HEK293 (cell line): ENCODE data around the gene RUSF1.
"Not testable (repeated sequence)": the region's sequence is repeated elsewhere in the genome, so short reads cannot be mapped to it uniquely, and the experiment has no call there.

Experiments
- CTCF ChIA-PET: fragments of 350-600 bp; formaldehyde crosslinking; extraction: SDS; loops from one replicate; lab custom pipeline; 2021; ENCODE audit warnings: antibody characterized with exemption; lab: Yijun Ruan, JAX
- POLR2A ChIA-PET: fragments of 300-600 bp; formaldehyde crosslinking; extraction: SDS; loops from one replicate; lab custom pipeline; 2020; ENCODE audit warnings: antibody characterized with exemption, inconsistent platforms; lab: Yijun Ruan, JAX
- H3K27ac ChIP-seq: fragments of 200-500 bp; sonication (Bioruptor generic); 2 replicates; pipeline ENCODE4 v1.5.1; 2014; ENCODE audit warnings: low read depth, low read length, control low read depth, inconsistent platforms; ENCODE audit errors: extremely low read depth
- H3K36me3 ChIP-seq, 2 experiments: fragments of 200-500 bp in 1 of 2; sonication (Bioruptor generic) in 1 of 2; 1 replicate in 1 of 2; 2 replicates in 1 of 2; pipeline ENCODE4 v1.5.1; 2014 to 2017; ENCODE audit warnings: inconsistent platforms in 2 of 2, low read length in 2 of 2; ENCODE audit not compliant: control insufficient read depth in 2 of 2, insufficient read depth in 1 of 2
- H3K4me1 ChIP-seq: fragments of 200-500 bp; sonication (Bioruptor generic); 2 replicates; pipeline ENCODE4 v1.5.1; 2014; ENCODE audit warnings: mild to moderate bottlenecking, low read length, inconsistent platforms; ENCODE audit not compliant: control insufficient read depth, insufficient read depth
- H3K4me3 ChIP-seq: 2 replicates; pipeline ENCODE4 v1.5.1; 2011; ENCODE audit warnings: low read depth, mild to moderate bottlenecking, control low read depth, low read length, moderate library complexity
- H3K9me3 ChIP-seq: fragments of 200-500 bp; sonication (Bioruptor generic); 2 replicates; pipeline ENCODE4 v1.5.1; 2014; ENCODE audit warnings: low read depth, low read length, inconsistent platforms; ENCODE audit not compliant: control insufficient read depth, insufficient read depth
- GLI4 ChIP-seq: fragments of 450-650 bp; formaldehyde crosslinking; IDR thresholded peaks from 2 replicates; pipeline ENCODE4 v1.5.1; 2016; ENCODE audit warnings: missing biosample characterization, missing genetic modification characterization
- GLIS1 ChIP-seq: fragments of 450-650 bp; formaldehyde crosslinking; IDR thresholded peaks from 2 replicates; pipeline ENCODE4 v1.5.1; 2016; ENCODE audit warnings: missing biosample characterization, missing genetic modification characterization
- HOXD13 ChIP-seq: sonication (generic); formaldehyde crosslinking; IDR thresholded peaks from 2 replicates; pipeline ENCODE4 v1.8.0; 2022; ENCODE audit warnings: missing genetic modification reagents, borderline replicate concordance
- SP3 ChIP-seq: fragments of 450-650 bp; formaldehyde crosslinking; IDR thresholded peaks from 2 replicates; pipeline ENCODE4 v1.5.1; 2016; ENCODE audit warnings: missing biosample characterization, missing genetic modification characterization
- TRIM28 ChIP-seq: IDR thresholded peaks from 2 replicates; pipeline ENCODE4 v1.6.1; 2011; ENCODE audit warnings: low read length, control low read depth, borderline replicate concordance
- ZBTB20 ChIP-seq: fragments of 450-650 bp; formaldehyde crosslinking; IDR thresholded peaks from 2 replicates; pipeline ENCODE4 v1.5.1; 2016; ENCODE audit warnings: missing biosample characterization, missing genetic modification characterization
- ZBTB21 ChIP-seq: fragments of 450-650 bp; formaldehyde crosslinking; IDR thresholded peaks from 2 replicates; pipeline ENCODE4 v1.5.1; 2017; ENCODE audit warnings: missing biosample characterization, missing genetic modification characterization
- ZFP37 ChIP-seq: fragments of 450-650 bp; formaldehyde crosslinking; IDR thresholded peaks from 2 replicates; pipeline ENCODE4 v1.5.1; 2016; ENCODE audit warnings: missing biosample characterization, missing genetic modification characterization
- ZNF133 ChIP-seq: fragments of 450-650 bp; formaldehyde crosslinking; IDR thresholded peaks from 2 replicates; pipeline ENCODE4 v1.5.1; 2016; ENCODE audit warnings: missing biosample characterization, missing genetic modification characterization
- ZNF202 ChIP-seq: fragments of 450-650 bp; formaldehyde crosslinking; IDR thresholded peaks from 2 replicates; pipeline ENCODE4 v1.5.1; 2016; ENCODE audit warnings: missing biosample characterization, missing genetic modification characterization, borderline replicate concordance
- ZNF221 ChIP-seq: fragments of 450-650 bp; formaldehyde crosslinking; IDR thresholded peaks from 2 replicates; pipeline ENCODE4 v1.5.1; 2017; ENCODE audit warnings: missing biosample characterization, missing genetic modification characterization, borderline replicate concordance
- ZNF223 ChIP-seq: fragments of 450-650 bp; formaldehyde crosslinking; IDR thresholded peaks from 2 replicates; pipeline ENCODE4 v1.5.1; 2016; ENCODE audit warnings: missing biosample characterization, missing genetic modification characterization
- ZNF23 ChIP-seq: fragments of 450-650 bp; formaldehyde crosslinking; IDR thresholded peaks from 2 replicates; pipeline ENCODE4 v1.5.1; 2016; ENCODE audit warnings: missing biosample characterization, missing genetic modification characterization, borderline replicate concordance
- ZNF248 ChIP-seq: fragments of 450-650 bp; formaldehyde crosslinking; IDR thresholded peaks from 2 replicates; pipeline ENCODE4 v1.5.1; 2017; ENCODE audit warnings: missing biosample characterization, missing genetic modification characterization
- ZNF274 ChIP-seq, 2 experiments: fragments of 200-500 bp in 1 of 2; fragments of 450-650 bp in 1 of 2; sonication (Bioruptor generic) in 1 of 2; formaldehyde crosslinking in 1 of 2; IDR thresholded peaks; 2 replicates each; pipeline versions ENCODE4 v1.5.1 to v1.6.1; 2014 to 2016; ENCODE audit warnings: borderline replicate concordance in 1 of 2, inconsistent platforms in 1 of 2, low read length in 1 of 2, missing biosample characterization in 1 of 2, missing genetic modification characterization in 1 of 2
- ZNF302 ChIP-seq: fragments of 450-650 bp; formaldehyde crosslinking; IDR thresholded peaks from 2 replicates; pipeline ENCODE4 v1.5.1; 2016; ENCODE audit warnings: missing biosample characterization, missing genetic modification characterization, low read depth
- ZNF311 ChIP-seq: fragments of 450-650 bp; formaldehyde crosslinking; IDR thresholded peaks from 2 replicates; pipeline ENCODE4 v1.5.1; 2017; ENCODE audit warnings: missing biosample characterization, missing genetic modification characterization, borderline replicate concordance
- ZNF394 ChIP-seq: fragments of 450-650 bp; formaldehyde crosslinking; IDR thresholded peaks from 2 replicates; pipeline ENCODE4 v1.5.1; 2016; ENCODE audit warnings: missing biosample characterization, missing genetic modification characterization, mild to moderate bottlenecking, moderate library complexity, borderline replicate concordance
- ZNF530 ChIP-seq: fragments of 450-650 bp; formaldehyde crosslinking; IDR thresholded peaks from 2 replicates; pipeline ENCODE4 v1.5.1; 2016; ENCODE audit warnings: low read depth, missing biosample characterization, missing genetic modification characterization
- ZNF571 ChIP-seq: fragments of 450-650 bp; formaldehyde crosslinking; IDR thresholded peaks from 2 replicates; pipeline ENCODE4 v1.5.0; 2017; ENCODE audit warnings: missing biosample characterization, missing genetic modification characterization
- ZNF610 ChIP-seq: fragments of 450-650 bp; formaldehyde crosslinking; IDR thresholded peaks from 2 replicates; pipeline ENCODE4 v1.5.1; 2016; ENCODE audit warnings: missing biosample characterization, missing genetic modification characterization, borderline replicate concordance
- ZNF658 ChIP-seq: fragments of 450-650 bp; formaldehyde crosslinking; IDR thresholded peaks from 2 replicates; pipeline ENCODE4; 2016; ENCODE audit warnings: missing biosample characterization, missing genetic modification characterization
- ZNF670 ChIP-seq: fragments of 450-650 bp; formaldehyde crosslinking; IDR thresholded peaks from 2 replicates; pipeline ENCODE4 v1.5.1; 2016; ENCODE audit warnings: missing biosample characterization, missing genetic modification characterization, low read depth
- ZNF747 ChIP-seq: fragments of 450-650 bp; formaldehyde crosslinking; IDR thresholded peaks from 2 replicates; pipeline ENCODE4 v1.5.1; 2016; ENCODE audit warnings: missing biosample characterization, missing genetic modification characterization
- ZNF830 ChIP-seq: fragments of 450-650 bp; IDR thresholded peaks from 2 replicates; pipeline ENCODE4 v1.5.0; 2018; ENCODE audit warnings: missing biosample characterization, missing genetic modification characterization, low read depth, mild to moderate bottlenecking, moderate library complexity
- ZNF837 ChIP-seq: fragments of 450-650 bp; formaldehyde crosslinking; IDR thresholded peaks from 2 replicates; pipeline ENCODE4 v1.5.1; 2016; ENCODE audit warnings: missing biosample characterization, missing genetic modification characterization
- ZNF843 ChIP-seq: fragments of 450-650 bp; formaldehyde crosslinking; IDR thresholded peaks from 2 replicates; pipeline ENCODE4 v1.5.1; 2016; ENCODE audit warnings: missing biosample characterization, missing genetic modification characterization
- TF ChIP-seq, protein P1 (sequence below): sonication (generic); formaldehyde crosslinking; IDR thresholded peaks from 2 replicates; pipeline ENCODE4 v1.8.1; 2022; ENCODE audit warnings: mild to moderate bottlenecking, moderate library complexity, missing genetic modification reagents
- TF ChIP-seq, protein P2 (sequence below): fragments of 450-650 bp; formaldehyde crosslinking; IDR thresholded peaks from 2 replicates; pipeline ENCODE4 v1.5.1; 2016; ENCODE audit warnings: missing biosample characterization, missing genetic modification characterization

The RUSF1 gene

DNA sequence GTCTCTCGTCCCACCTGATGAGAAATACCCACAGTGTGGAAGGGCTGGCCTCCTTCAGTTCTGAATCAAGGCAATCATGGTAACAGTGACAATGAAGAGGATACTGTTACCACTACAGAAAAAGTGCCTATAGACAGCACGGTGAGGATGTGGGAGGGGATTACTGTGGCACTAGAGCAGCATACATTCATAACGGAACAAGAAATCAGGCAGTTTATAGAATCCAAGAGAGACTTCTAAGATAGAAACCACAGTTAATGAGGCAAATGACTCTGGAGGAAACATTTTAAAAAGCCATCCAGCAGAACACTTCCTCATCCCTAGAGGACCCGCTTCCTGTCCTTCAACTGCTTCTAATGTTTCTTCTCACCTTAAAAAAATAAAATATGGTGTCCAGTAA lies 2.7 kb downstream of the RUSF1 start:
- TF ChIP-seq ZNF658 = no peak
- no peak for TF ChIP-seq ZNF530 (tag by site-specific recombination)
- no peak for TF ChIP-seq ZNF610 (tag by site-specific recombination)
- TF ChIP-seq ZNF670 (tag by site-specific recombination) = no peak
- no peak for TF ChIP-seq ZNF830 (tag by site-specific recombination)
- CTCF ChIA-PET = no interaction called here
- H3K36me3 ChIP-seq = peaks cover 0 to 8% of the 10 kb centered on the region in 2 experiments; a peak in 2 of 3 replicates
- POLR2A ChIA-PET = no interaction called here
- H3K4me1 ChIP-seq = no peaks in the 10 kb centered on the region
- no peaks in the 10 kb centered on the region for H3K9me3 ChIP-seq
- H3K27ac ChIP-seq = no peak overlapping the region
- no peak overlapping the region for H3K4me3 ChIP-seq

GRCh38 chr16:31504159-31504558 lies 4.0 kb downstream of the RUSF1 start:
- Histone ChIP-seq H3K27ac (no peak overlapping the region), H3K4me3 (no peak overlapping the region), H3K4me1 (no peaks in the 10 kb centered on the region), H3K36me3 (peaks cover 0 to 20% of the 10 kb centered on the region in 2 experiments; a peak in 2 of 3 replicates), H3K9me3 (no peaks in the 10 kb centered on the region)
- TF ChIP-seq ZNF571 (no peak), HOXD13 (CRISPR knock-in tag) (no peak), ZNF394 (no peak), ZNF221 (no peak), ZNF223 (tag by site-specific recombination) (no peak), ZNF747 (no peak)
- TF ChIP-seq, protein P1, sequence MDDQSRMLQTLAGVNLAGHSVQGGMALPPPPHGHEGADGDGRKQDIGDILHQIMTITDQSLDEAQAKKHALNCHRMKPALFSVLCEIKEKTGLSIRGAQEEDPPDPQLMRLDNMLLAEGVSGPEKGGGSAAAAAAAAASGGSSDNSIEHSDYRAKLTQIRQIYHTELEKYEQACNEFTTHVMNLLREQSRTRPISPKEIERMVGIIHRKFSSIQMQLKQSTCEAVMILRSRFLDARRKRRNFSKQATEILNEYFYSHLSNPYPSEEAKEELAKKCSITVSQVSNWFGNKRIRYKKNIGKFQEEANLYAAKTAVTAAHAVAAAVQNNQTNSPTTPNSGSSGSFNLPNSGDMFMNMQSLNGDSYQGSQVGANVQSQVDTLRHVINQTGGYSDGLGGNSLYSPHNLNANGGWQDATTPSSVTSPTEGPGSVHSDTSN (CRISPR knock-in tag) = no peak
- ChIA-PET CTCF (no interaction called here), POLR2A (no interaction called here)

DNA sequence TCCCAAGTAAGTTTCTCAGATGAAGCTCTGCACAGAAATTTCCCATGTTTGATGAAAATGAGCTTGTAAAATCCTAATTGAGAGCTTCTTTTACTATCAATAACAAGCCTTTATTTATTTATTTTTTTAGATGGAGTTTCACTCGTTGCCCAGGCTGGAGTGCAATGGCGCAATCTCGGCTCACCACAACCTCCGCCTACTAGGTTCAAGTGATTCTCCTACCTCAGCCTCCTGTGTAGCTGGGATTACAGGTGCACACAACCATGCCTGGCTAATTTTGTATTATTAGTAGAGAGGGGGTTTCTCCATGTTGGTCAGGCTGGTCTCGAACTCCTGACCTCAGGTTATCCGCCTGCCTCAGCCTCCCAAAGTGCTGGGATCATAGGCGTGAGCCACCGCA lies 4.6 kb downstream of the RUSF1 start:
- H3K4me3 ChIP-seq, H3K9me3 ChIP-seq, H3K27ac ChIP-seq, POLR2A ChIA-PET, H3K4me1 ChIP-seq: not testable (repeated sequence)
- H3K36me3 ChIP-seq = peaks cover 0 to 26% of the 10 kb centered on the region in 2 experiments; a peak in 2 of 3 replicates
- CTCF ChIA-PET = interaction anchor here (0.6 kb wide), 1 partner anchor 100 kb away, joined by 3 read pairs; no protein-coding TSS in a partner anchor

GRCh38 chr16:31502981-31503380 lies 5.2 kb downstream of the RUSF1 start:
- ChIA-PET CTCF (interaction anchor here (0.6 kb wide), 1 partner anchor 100 kb away, joined by 3 read pairs; no protein-coding TSS in a partner anchor), POLR2A (interaction anchor here (0.7 kb wide), 1 partner anchor 371 kb away, joined by 3 read pairs; no protein-coding TSS in a partner anchor)
- Histone ChIP-seq H3K4me3 (no peak overlapping the region), H3K4me1 (no peaks in the 10 kb centered on the region), H3K9me3 (no peaks in the 10 kb centered on the region), H3K27ac (no peak overlapping the region), H3K36me3 (peaks cover 0 to 32% of the 10 kb centered on the region in 2 experiments; a peak in 2 of 3 replicates)
- no peak for TF ChIP-seq ZNF311
- TF ChIP-seq ZNF837 (tag by site-specific recombination) = no peak
- TF ChIP-seq ZNF274 (IDR thresholded peaks at IDR 0.05; ENCODE audit: low read length) = no peak
- TF ChIP-seq ZNF274 (tag by site-specific recombination; IDR thresholded peaks at IDR 0.05; ENCODE audit: borderline replicate concordance) = no peak
- no peak for TF ChIP-seq ZBTB20 (tag by site-specific recombination)
- no peak for TF ChIP-seq ZNF23 (tag by site-specific recombination)
- no peak for TF ChIP-seq ZNF302 (tag by site-specific recombination)
- no peak for TF ChIP-seq ZFP37 (tag by site-specific recombination)
- TF ChIP-seq TRIM28 = no peak
- no peak for TF ChIP-seq ZNF843
- TF ChIP-seq ZNF133 (tag by site-specific recombination) = no peak
- no peak for TF ChIP-seq SP3 (tag by site-specific recombination)
- no peak for TF ChIP-seq ZNF248 (tag by site-specific recombination)
- no peak for TF ChIP-seq ZNF610 (tag by site-specific recombination)
- TF ChIP-seq, protein P2, sequence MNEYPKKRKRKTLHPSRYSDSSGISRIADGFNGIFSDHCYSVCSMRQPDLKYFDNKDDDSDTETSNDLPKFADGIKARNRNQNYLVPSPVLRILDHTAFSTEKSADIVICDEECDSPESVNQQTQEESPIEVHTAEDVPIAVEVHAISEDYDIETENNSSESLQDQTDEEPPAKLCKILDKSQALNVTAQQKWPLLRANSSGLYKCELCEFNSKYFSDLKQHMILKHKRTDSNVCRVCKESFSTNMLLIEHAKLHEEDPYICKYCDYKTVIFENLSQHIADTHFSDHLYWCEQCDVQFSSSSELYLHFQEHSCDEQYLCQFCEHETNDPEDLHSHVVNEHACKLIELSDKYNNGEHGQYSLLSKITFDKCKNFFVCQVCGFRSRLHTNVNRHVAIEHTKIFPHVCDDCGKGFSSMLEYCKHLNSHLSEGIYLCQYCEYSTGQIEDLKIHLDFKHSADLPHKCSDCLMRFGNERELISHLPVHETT (tag by site-specific recombination) = no peak
- TF ChIP-seq ZNF202 = no peak
- TF ChIP-seq ZBTB21 = no peak
- TF ChIP-seq GLI4 (tag by site-specific recombination) = no peak
- no peak for TF ChIP-seq GLIS1 (tag by site-specific recombination)
